AG04450 (cell line): ENCODE measurements around the gene CHRNG. TPM values are rescaled to one million over a fixed set of nuclear protein-coding genes. Genes with fewer than 3 reads are reported as not detected.
"Not testable (repeated sequence)": the region's sequence is repeated elsewhere in the genome, so short reads cannot be mapped to it uniquely, and the experiment has no call there.

Experiments
- CTCF ChIA-PET: fragments of 300-600, 350-600 bp; formaldehyde crosslinking; extraction: SDS; loops from one replicate; lab custom pipeline; 2022; ENCODE audit warnings: antibody characterized with exemption, inconsistent platforms; lab: Charles Lee
- POLR2A ChIA-PET: fragments of 350-600 bp; formaldehyde crosslinking; extraction: SDS; loops from one replicate; lab custom pipeline; 2021; ENCODE audit warnings: antibody characterized with exemption, inconsistent platforms; lab: Yijun Ruan, JAX
- DNase-seq: peaks from one replicate; pipeline ENCODE4 v3.0.0-alpha.2; 2011; ENCODE audit warnings: low read depth, low spot score
- H3K27ac ChIP-seq: one replicate; pipeline ENCODE4 v1.5.1; 2012; ENCODE audit warnings: low read depth, low read length, control low read depth
- H3K27me3 ChIP-seq: one replicate; pipeline ENCODE4 v1.6.0; 2012; ENCODE audit warnings: low read length; ENCODE audit not compliant: control insufficient read depth, insufficient read depth
- H3K4me3 ChIP-seq: 2 replicates; pipeline ENCODE4 v1.5.1; 2011; ENCODE audit warnings: mild to moderate bottlenecking, low read depth, low read length, control low read depth
- H3K9me3 ChIP-seq: 2 replicates; pipeline ENCODE4 v1.5.1; 2012; ENCODE audit warnings: low read length; ENCODE audit not compliant: control insufficient read depth, insufficient read depth
- polyA plus RNA-seq: library from polyadenylated mRNA; depleted of rRNA; stranded (reverse); fragments of >200 nt; gene quantifications from 2 replicates; pipeline ENCODE4 v1.2.3, GENCODE V29; 2011
- TF ChIP-seq, protein P1 (sequence below): IDR thresholded peaks from 2 replicates; pipeline ENCODE4 v1.5.1; 2011; ENCODE audit warnings: low read depth, low read length, control low read depth, inconsistent platforms

Gene CHRNG
- polyA plus RNA-seq, 1 experiment, result not detected

GRCh38 chr2:232569541-232569940 is 30.0 kb downstream of the CHRNG start:
- POLR2A ChIA-PET, result interaction anchor here (0.6 kb wide), 1 partner anchor 71 kb away, joined by 3 read pairs; no protein-coding TSS in a partner anchor
- CTCF ChIA-PET, result no interaction called here
- H3K27ac ChIP-seq, result no peak overlapping the region
- H3K9me3 ChIP-seq, result no peaks in the 10 kb centered on the region
- TF ChIP-seq, protein P1, sequence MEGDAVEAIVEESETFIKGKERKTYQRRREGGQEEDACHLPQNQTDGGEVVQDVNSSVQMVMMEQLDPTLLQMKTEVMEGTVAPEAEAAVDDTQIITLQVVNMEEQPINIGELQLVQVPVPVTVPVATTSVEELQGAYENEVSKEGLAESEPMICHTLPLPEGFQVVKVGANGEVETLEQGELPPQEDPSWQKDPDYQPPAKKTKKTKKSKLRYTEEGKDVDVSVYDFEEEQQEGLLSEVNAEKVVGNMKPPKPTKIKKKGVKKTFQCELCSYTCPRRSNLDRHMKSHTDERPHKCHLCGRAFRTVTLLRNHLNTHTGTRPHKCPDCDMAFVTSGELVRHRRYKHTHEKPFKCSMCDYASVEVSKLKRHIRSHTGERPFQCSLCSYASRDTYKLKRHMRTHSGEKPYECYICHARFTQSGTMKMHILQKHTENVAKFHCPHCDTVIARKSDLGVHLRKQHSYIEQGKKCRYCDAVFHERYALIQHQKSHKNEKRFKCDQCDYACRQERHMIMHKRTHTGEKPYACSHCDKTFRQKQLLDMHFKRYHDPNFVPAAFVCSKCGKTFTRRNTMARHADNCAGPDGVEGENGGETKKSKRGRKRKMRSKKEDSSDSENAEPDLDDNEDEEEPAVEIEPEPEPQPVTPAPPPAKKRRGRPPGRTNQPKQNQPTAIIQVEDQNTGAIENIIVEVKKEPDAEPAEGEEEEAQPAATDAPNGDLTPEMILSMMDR, result no peak
- no peak for DNase-seq
- no peak overlapping the region for H3K4me3 ChIP-seq
- no peaks in the 10 kb centered on the region for H3K27me3 ChIP-seq

DNA sequence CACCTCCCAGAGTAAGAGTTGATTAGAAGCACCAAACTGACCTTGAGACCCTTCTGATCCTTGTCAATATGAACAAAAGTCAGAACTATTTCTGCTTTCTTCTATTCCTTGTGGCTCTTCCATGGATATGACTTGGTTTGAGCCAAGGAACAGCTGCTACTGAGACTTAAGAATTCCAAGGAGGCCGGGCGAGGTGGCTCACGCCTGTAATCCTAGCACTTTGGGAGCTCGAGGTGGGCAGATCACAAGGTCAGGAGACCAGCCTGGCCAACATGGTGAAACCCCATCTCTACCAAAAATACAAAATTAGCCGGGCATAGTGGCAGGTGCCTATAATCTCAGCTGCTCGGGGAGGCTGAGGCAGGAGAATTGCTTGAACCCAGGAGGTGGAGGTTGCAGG is 31.0 kb downstream of the CHRNG start:
- POLR2A ChIA-PET, CTCF ChIA-PET, DNase-seq: not testable (repeated sequence)

GRCh38 chr2:232571026-232571474 is 31.6 kb downstream of the CHRNG start:
- ChIA-PET CTCF (no interaction called here), POLR2A (no interaction called here)
- TF ChIP-seq, protein P1, result no peak
- no peak overlapping the region for H3K4me3 ChIP-seq
- H3K9me3 ChIP-seq, result no peaks in the 10 kb centered on the region
- DNase-seq, result no peak
- H3K27ac ChIP-seq, result no peak overlapping the region
- H3K27me3 ChIP-seq, result no peaks in the 10 kb centered on the region

More for the DNA sequence above, 31.0 kb downstream of the CHRNG start:
- H3K27ac ChIP-seq, H3K27me3 ChIP-seq, H3K4me3 ChIP-seq, H3K9me3 ChIP-seq: not testable (repeated sequence)

DNA sequence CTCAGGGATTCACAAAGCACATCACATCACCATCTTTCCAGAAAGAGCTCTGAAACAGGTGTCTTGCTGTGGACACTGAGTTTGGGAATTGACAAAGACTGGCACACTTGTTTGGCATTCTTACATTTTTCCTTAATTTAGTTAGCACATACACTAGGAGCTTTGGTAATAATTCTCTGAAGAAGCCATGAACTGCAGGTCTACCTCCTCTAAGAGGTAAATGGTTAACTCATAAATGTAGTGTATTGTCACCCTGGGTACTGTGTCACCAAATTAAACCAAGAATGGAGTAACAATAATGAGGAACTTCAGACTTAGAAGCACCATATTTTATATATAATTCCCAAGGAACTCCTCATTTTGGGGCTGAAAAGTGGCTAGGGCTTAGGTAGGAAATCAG is 33.5 kb downstream of the CHRNG start:
- no peaks in the 10 kb centered on the region for H3K9me3 ChIP-seq
- no peaks in the 10 kb centered on the region for H3K27me3 ChIP-seq
- H3K27ac ChIP-seq, result no peak overlapping the region
- CTCF ChIA-PET, result no interaction called here
- POLR2A ChIA-PET, result interaction anchor here (0.6 kb wide), 1 partner anchor 13 kb away, joined by 3 read pairs; no protein-coding TSS in a partner anchor
- H3K4me3 ChIP-seq, result no peak overlapping the region
- TF ChIP-seq, protein P1, result no peak
- no peak for DNase-seq

DNA sequence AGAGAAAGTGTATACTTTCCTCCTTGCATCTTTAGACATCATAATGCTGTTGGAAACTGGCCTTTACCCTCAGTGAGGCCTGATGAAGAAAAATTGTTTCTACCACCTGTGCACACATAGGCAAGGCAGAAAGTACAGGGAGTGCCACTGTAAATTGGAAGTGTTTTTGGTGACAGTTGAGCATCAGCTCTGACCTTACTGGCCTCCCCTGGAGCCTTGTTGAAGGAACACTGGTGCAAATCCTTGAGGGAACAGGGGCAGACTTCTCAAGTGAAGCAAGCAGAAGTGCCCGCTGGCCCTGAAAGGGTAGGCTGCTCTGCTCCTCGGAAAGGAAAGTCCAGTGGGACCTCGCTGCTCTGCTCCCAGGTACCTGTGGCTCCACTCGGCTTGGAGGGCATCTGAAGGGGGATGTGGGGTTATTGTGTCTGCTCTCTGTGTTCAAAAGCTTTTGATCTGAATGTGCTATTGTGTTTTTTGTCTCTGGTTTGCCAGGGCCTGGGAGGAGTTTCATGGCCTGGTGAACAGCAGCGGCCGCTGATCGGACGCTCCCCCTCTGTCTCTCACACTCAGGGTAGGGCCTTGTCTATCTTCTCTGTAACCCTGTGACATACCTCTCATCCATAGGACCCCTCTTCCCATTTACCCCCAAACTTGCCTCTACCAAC is 34.4 kb downstream of the CHRNG start:
- TF ChIP-seq, protein P1, result no peak
- Histone ChIP-seq H3K27ac (peak overlapping the region; percentile 50), H3K27me3 (no peaks in the 10 kb centered on the region)

More for the DNA sequence above, 34.4 kb downstream of the CHRNG start:
- POLR2A ChIA-PET, result no interaction called here
- H3K4me3 ChIP-seq, result no peak overlapping the region
- CTCF ChIA-PET, result no interaction called here
- H3K9me3 ChIP-seq, result no peaks in the 10 kb centered on the region
- DNase-seq, result no peak
